Cortex of kidney (tissue), 1 donor: ENCODE results near the gene ANKRD17.
"Not testable (repeated sequence)": the region's sequence is repeated elsewhere in the genome, so short reads cannot be mapped to it uniquely, and the experiment has no call there.

Experiments
- DNase-seq: peaks from one replicate; lab custom pipeline; 2025; lab: John Stamatoyannopoulos, UW

ANKRD17 gene

GRCh38 chr4:73248416-73248815 is 10.2 kb downstream of the ANKRD17 start:
- no peak for DNase-seq

DNA sequence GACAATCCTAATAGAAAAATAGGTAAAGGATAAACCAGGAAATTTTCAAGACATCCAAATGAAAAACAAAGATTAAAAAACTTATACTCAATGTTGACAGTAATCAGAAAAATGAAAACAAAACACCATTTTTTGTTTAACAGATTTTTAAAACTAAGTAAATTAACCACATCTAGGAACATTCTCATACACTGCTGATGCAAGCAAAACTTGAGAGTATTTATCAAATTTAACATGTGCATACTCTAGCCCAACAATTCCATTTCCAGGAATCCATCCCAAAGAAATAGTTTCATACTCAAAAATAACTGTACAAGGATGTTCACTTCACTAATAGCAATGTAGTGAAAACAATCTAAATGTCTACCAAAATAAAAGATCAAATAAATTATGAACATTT is 11.5 kb downstream of the ANKRD17 start:
- DNase-seq: no peak

GRCh38 chr4:73245955-73246354 is 12.6 kb downstream of the ANKRD17 start:
- no peak for DNase-seq

GRCh38 chr4:73244945-73245601 is 13.5 kb downstream of the ANKRD17 start:
- no peak for DNase-seq

GRCh38 chr4:73237044-73237443 is 21.6 kb downstream of the ANKRD17 start:
- DNase-seq: no peak

- no peak for DNase-seq
These were observed 22.4 kb downstream of the ANKRD17 start for GRCh38 chr4:73236151-73236550.

- DNase-seq: no peak
These were observed 23.9 kb downstream of the ANKRD17 start for GRCh38 chr4:73234712-73235111.

GRCh38 chr4:73231518-73232487 is 26.8 kb downstream of the ANKRD17 start:
- DNase-seq: no peak

DNA sequence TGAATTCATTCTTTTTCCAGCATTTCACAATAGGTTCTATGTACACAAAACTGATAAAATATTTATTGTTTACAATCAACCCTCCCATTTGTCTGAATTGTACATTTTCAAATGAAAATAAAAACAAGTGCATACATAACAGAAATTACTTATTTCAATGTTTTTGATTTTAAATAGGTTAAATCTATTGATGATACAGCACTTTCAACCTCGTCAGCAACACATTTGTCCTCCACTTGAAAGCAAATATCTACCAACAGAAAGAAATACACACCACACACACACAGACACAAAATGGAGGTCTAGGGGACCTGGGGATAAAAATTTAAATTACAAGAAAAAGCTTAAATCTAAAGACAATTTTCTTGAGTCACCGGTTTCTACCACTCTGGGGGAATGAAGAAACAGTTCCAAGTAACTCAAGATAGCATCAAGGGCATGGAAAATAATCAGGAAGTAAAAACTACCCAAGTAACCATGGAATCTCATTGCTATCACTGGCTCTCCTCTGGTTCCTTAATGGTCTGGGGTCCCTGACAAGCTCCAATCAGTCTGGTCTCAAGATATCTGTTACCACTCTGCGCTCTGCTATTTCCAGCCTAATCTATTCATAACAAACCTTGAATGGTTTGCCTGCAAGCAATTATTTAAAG is 27.6 kb downstream of the ANKRD17 start:
- no peak for DNase-seq

DNA sequence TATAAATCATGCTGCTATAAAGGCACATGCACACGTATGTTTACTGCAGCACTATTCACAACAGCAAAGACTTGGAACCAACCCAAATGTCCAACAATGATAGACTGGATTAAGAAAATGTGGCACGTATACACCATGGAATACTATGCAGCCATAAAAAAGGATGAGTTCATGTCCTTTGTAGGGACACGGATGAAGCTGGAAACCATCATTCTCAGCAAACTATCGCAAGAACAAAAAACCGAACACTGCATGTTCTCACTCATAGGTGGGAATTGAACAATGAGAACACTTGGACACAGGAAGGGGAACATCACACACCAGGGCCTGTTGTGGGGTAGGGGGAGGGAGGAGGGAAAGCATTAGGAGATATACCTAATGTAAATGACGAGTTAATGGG is 29.8 kb downstream of the ANKRD17 start:
- not testable (repeated sequence) for DNase-seq

- no peak for DNase-seq
These were observed 33.7 kb downstream of the ANKRD17 start for GRCh38 chr4:73224886-73225285.

DNA sequence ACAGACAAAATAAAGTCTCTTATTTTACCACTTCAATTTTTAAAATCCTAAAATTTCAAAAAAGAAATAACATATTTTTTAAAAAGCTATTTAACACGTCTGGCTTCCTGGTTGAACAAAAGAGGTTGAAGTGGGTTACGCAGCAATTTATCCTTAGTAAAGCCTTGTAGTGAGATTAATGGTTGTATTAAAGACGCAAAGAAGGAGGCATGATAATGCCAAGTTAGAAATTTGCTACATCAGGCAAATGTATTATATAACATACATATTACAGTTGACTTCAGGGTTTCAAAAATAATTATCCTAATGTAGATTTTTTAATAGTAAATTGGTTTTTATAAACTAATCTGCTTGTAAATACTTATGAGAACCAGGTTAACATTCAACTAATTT is 35.3 kb downstream of the ANKRD17 start:
- DNase-seq: no peak

DNA sequence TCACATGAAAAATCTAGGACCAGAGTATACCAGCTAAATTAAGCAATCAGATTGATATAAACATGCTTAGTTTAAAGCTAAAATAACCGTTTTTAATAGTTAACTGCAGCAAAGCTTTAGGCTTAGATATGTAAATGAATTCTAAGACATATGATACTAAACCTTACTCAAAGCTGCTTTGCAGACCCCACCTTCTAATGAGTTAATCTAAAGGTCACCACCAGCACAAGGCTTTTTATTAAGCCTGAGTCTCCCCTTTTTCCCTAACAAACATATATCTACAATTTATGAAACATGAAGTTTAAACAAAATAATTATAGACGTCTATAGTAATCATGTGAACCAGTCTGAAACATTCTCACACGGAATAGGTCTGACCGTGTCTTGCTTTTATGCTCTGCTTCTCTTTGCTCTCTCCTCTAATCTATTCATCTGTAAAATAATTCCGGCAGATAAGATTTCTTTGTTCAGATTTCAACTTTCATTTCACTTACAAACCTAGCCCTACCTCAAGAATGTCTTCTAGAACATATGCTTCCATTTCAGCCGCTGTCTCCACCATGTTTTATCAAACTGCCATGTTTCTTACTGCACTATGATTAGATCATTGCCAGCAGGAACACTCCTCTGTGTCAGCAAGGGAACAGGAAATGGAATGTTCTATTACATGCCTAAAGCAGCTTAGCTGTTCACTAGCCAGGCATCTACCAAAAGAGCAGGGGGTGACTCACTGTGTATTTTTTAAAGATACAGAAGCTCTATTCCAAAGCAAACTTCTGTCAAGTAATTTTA is 35.9 kb downstream of the ANKRD17 start:
- DNase-seq: no peak

DNA sequence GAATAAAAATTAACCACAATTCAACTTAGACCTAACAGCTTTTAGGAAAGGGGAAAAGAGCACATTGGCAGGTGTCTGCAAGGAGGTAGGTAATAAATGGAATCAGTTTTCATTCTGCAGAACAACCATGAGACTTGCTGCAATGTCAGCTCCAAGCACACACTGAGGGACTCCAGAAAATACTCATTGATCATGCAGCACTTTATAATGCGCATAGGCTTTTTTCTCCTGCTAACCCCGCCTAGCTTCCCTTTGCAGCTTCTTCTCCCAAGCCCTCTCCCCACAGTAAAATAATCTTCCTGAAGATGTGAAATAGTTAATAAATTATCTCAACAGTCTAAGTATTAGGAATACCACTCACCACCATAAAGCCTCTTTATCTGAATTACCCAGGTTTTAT is 36.9 kb downstream of the ANKRD17 start:
- DNase-seq: no peak

- no peak for DNase-seq
These were observed 37.8 kb downstream of the ANKRD17 start for GRCh38 chr4:73220815-73221214.

GRCh38 chr4:73213916-73214653 is 44.5 kb downstream of the ANKRD17 start:
- DNase-seq: no peak

- no peak for DNase-seq
These were observed 45.4 kb downstream of the ANKRD17 start for GRCh38 chr4:73212982-73213730.

- DNase-seq: no peak
These were observed 46.6 kb downstream of the ANKRD17 start for GRCh38 chr4:73211968-73212367.

DNA sequence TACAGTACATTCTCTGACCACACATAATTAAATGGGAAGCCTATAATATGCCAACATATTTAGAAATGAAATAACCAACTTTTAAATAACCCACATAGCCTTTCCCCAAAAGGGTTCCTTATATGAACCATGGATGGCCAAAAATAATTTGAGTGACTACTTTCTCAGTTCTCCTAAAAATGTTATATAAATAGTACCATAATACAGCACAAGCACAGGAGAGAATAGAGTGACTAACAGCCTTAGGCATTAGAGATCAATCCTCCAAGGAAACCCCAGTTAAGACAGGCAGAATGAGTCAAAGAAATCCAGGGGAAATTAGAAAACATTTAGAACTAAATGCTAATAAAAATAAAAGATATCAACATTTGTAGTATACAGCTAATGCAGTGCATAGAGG is 50.2 kb downstream of the ANKRD17 start:
- DNase-seq: no peak

GRCh38 chr4:73206236-73206635 is 52.4 kb downstream of the ANKRD17 start:
- no peak for DNase-seq

DNA sequence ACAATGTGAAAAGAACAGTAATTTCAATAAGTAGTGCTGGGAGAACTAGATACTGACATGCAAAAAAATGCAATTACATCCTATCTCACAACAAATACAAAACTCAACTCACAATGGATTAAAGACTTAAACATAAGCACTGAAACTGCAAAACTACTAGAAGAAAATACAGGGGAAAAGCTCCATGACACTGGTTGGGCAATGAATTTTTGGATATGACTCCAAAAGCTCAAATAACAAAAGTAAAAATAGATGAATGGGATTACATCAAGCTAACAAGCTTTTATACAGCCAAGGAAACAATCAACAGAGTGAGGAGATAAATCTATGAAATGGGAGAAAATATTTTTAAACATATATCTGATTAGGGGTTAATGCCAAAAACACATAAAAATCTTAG is 53.1 kb downstream of the ANKRD17 start:
- DNase-seq: no peak
